Natural killer cell treated with Interleukin-12 subunit alpha and Interleukin-12 subunit beta and Interleukin-15 and Interleukin-18, amount 100 ng/mL, for 72 hours (primary cell): ENCODE data around the gene KBTBD2. TPM values are rescaled to one million over a fixed set of nuclear protein-coding genes. Genes with fewer than 3 reads are reported as not detected.
"Not testable (repeated sequence)": the region's sequence is repeated elsewhere in the genome, so short reads cannot be mapped to it uniquely, and the experiment has no call there.

Source experiments
- ATAC-seq, 2 donors: fragments of 150-1000 bp; cut with Tn5 transposase in 1 of 2; sonication (Bioruptor Pico), chemical (Tn5 transposase) in 1 of 2; 2 replicates each; pipeline ENCODE4 v1.10.0; 2021
- DNase-seq: peaks from one replicate; pipeline ENCODE4 v3.0.0; 2022; ENCODE audit warnings: low spot score
- H3K27ac Mint-ChIP-seq, 2 donors: 1 replicate in 1 of 2; 2 replicates in 1 of 2; pipeline ENCODE4 v1.8.0; 2022; ENCODE audit warnings: mixed read lengths in 2 of 2, mild to moderate bottlenecking in 1 of 2, moderate library complexity in 1 of 2
- H3K27me3 Mint-ChIP-seq, 2 donors: 1 replicate in 1 of 2; 2 replicates in 1 of 2; pipeline ENCODE4 v1.8.0; 2022; ENCODE audit warnings: mixed read lengths in 2 of 2
- H3K36me3 Mint-ChIP-seq: one replicate; pipeline ENCODE4 v1.8.0; 2022; ENCODE audit warnings: mixed read lengths
- H3K4me1 Mint-ChIP-seq, 2 donors: 1 replicate in 1 of 2; 2 replicates in 1 of 2; pipeline ENCODE4 v1.8.0; 2022; ENCODE audit warnings: low read depth in 2 of 2, mixed read lengths in 2 of 2, mild to moderate bottlenecking in 1 of 2
- H3K4me3 Mint-ChIP-seq: one replicate; pipeline ENCODE4 v1.8.0; 2022; ENCODE audit warnings: mixed read lengths
- H3K9me3 Mint-ChIP-seq: 2 replicates; pipeline ENCODE4 v1.8.0; 2022; ENCODE audit warnings: mixed read lengths
- total RNA-seq, 2 donors: library from RNA; stranded (reverse); gene quantifications; one replicate each; pipeline ENCODE4 v1.2.3, GENCODE V29; 2022

The KBTBD2 gene
- total RNA-seq: 10 to 100 TPM; 36.3 to 38.8 TPM

DNA sequence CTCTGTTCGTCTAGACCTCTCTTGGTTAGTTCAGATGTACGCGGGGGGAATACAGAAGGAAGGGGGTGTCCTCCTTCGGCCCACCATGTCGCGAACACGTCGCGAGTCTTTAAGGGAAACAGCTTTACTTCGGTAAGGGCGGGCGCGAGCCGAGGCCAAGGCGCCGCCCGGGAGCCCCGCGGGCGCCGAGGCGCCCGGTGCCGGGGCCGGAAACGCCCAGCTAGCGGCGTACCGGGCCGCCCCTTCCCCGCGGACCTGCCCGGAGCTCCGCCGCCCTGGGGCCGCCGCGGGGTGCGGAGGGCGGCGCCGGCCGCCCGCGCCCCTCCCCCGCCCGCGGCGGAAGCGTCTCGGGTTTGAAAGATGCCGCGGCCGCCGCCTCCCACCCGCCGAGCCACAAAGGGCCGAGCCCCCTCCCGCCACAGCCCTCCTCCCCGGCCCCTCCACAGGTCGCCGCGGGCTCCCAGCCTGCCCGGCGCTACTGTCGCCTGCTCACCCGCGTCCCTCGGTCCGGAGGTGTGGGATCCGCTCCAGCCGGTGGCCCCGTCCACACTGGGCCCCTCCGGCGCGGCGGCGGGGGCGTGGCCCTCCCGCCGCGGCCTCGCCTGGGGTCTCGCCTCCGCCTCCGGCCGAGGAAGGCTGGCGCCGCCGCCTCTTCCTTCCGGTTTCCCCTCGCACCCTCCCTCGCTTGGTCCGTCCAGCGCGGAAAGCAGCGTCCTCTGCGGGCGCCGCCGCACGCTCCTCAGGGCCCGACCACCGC, at the start of gene KBTBD2:
KBTBD2 (minus strand) TSS at position 718 of the 757 bp plus-strand sequence. CDS start 12,156 bp downstream, outside the sequence.
- Mint-ChIP-seq H3K36me3 (peaks cover 12% of the 10 kb centered on the region), H3K4me1 (peaks cover 45 to 52% of the 10 kb centered on the region in 2 donors), H3K9me3 (no peaks in the 10 kb centered on the region), H3K27me3 (no peaks in the 10 kb centered on the region), H3K27ac (peak within 1 kb of the TSS; percentile 90 to 94), H3K4me3 (peak within 1 kb of the TSS; percentile 94)
- ATAC-seq: peak; percentile 84 to 89
- DNase-seq: peak; percentile 94

- peak overlapping the region; percentile 100 for H3K4me3 Mint-ChIP-seq
- H3K36me3 Mint-ChIP-seq: no peaks in the 10 kb centered on the region
- H3K27ac Mint-ChIP-seq: peak overlapping the region in 1 of 2 donors; percentile 84
- peaks cover 16% of the 10 kb centered on the region in 2 donors for H3K4me1 Mint-ChIP-seq
- ATAC-seq (no peak), DNase-seq (no peak)
- peaks cover 0 to 7% of the 10 kb centered on the region in 2 donors for H3K27me3 Mint-ChIP-seq
- no peaks in the 10 kb centered on the region for H3K9me3 Mint-ChIP-seq
Observed at GRCh38 chr7:32941181-32941580, 49.6 kb upstream of the KBTBD2 start.

DNA sequence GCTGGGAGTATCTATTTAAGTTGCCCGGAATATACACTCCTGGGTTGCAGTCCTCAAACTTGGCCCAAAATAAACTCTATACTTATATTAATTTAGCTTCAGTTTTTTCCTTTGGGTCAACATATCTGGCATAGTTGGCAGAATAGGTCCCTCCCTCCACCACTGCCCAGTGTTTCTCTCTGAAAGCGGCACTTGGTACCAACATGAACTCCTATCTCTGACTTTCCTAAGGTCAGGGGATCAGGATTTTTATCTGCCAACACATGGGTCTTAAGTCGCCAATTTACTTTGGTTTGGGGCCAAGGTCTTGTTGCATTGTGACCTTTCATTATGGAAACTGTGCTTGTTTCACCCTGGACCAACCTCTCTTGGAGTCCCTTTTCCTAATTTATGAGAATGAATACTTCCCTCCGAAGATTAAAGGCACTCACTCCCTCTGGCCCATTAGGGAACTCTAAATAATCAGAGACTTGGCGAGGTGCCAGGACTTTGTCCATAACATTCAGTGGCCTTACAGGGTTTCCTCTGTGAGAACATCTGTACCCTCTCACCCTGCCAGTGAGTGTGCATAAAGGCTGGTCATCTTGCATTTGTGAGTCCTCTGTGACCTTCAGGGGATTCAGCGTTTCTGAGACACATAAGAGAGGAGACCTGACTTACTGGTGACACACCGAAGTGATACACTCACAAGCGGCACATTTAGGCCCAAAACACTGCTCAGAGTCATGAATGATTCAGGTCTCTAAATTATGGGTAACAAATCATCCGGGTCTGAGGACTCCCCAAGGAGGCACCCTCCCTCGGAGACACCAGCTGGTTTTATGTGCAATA, 46.0 kb upstream of the KBTBD2 start:
- no peak overlapping the region for H3K4me3 Mint-ChIP-seq
- H3K27ac Mint-ChIP-seq: no peak overlapping the region
- peaks cover 16 to 18% of the 10 kb centered on the region in 2 donors for H3K4me1 Mint-ChIP-seq
- no peaks in the 10 kb centered on the region for H3K9me3 Mint-ChIP-seq
- H3K36me3 Mint-ChIP-seq: no peaks in the 10 kb centered on the region
- DNase-seq (no peak), ATAC-seq (no peak)
- H3K27me3 Mint-ChIP-seq: no peaks in the 10 kb centered on the region

- Mint-ChIP-seq H3K9me3 (no peaks in the 10 kb centered on the region), H3K36me3 (no peaks in the 10 kb centered on the region), H3K4me1 (peaks cover 8 to 12% of the 10 kb centered on the region in 2 donors), H3K4me3 (no peak overlapping the region), H3K27ac (no peak overlapping the region), H3K27me3 (no peaks in the 10 kb centered on the region)
- ATAC-seq (no peak), DNase-seq (no peak)
Observed at GRCh38 chr7:32936689-32937088, 45.1 kb upstream of the KBTBD2 start.

GRCh38 chr7:32935558-32935957, 44.0 kb upstream of the KBTBD2 start:
- Mint-ChIP-seq H3K9me3 (no peaks in the 10 kb centered on the region), H3K4me1 (peaks cover 5 to 8% of the 10 kb centered on the region in 2 donors)
- no peak for ATAC-seq

GRCh38 chr7:32930378-32930777, 38.8 kb upstream of the KBTBD2 start:
- Mint-ChIP-seq H3K27ac (no peak overlapping the region), H3K4me3 (no peak overlapping the region), H3K4me1 (no peaks in the 10 kb centered on the region), H3K36me3 (peaks cover 7% of the 10 kb centered on the region), H3K9me3 (no peaks in the 10 kb centered on the region), H3K27me3 (no peaks in the 10 kb centered on the region)
- DNase-seq (no peak), ATAC-seq (no peak)

More at GRCh38 chr7:32935558-32935957, 44.0 kb upstream of the KBTBD2 start:
- Mint-ChIP-seq H3K27me3 (no peaks in the 10 kb centered on the region), H3K4me3 (no peak overlapping the region), H3K36me3 (no peaks in the 10 kb centered on the region), H3K27ac (no peak overlapping the region)
- no peak for DNase-seq

- H3K27me3 Mint-ChIP-seq: no peaks in the 10 kb centered on the region
- no peaks in the 10 kb centered on the region for H3K9me3 Mint-ChIP-seq
- H3K36me3 Mint-ChIP-seq: peaks cover 7% of the 10 kb centered on the region
- DNase-seq: no peak
- H3K4me3 Mint-ChIP-seq: no peak overlapping the region
- no peak overlapping the region for H3K27ac Mint-ChIP-seq
- H3K4me1 Mint-ChIP-seq: no peaks in the 10 kb centered on the region
- ATAC-seq: no peak
Observed at GRCh38 chr7:32929430-32930143, 38.0 kb upstream of the KBTBD2 start.

GRCh38 chr7:32928785-32929298, 37.3 kb upstream of the KBTBD2 start:
- H3K27me3 Mint-ChIP-seq: no peaks in the 10 kb centered on the region

GRCh38 chr7:32921896-32922295, 30.3 kb upstream of the KBTBD2 start:
- no peaks in the 10 kb centered on the region for H3K9me3 Mint-ChIP-seq
- no peak overlapping the region for H3K27ac Mint-ChIP-seq
- no peak overlapping the region for H3K4me3 Mint-ChIP-seq
- peaks cover 12% of the 10 kb centered on the region for H3K36me3 Mint-ChIP-seq
- DNase-seq (no peak), ATAC-seq (no peak)
- H3K27me3 Mint-ChIP-seq: no peaks in the 10 kb centered on the region
- H3K4me1 Mint-ChIP-seq: peaks cover 0 to 3% of the 10 kb centered on the region in 2 donors

More at GRCh38 chr7:32928785-32929298, 37.3 kb upstream of the KBTBD2 start:
- no peaks in the 10 kb centered on the region for H3K4me1 Mint-ChIP-seq
- H3K4me3 Mint-ChIP-seq: no peak overlapping the region
- no peak for ATAC-seq
- H3K27ac Mint-ChIP-seq: no peak overlapping the region
- H3K9me3 Mint-ChIP-seq: no peaks in the 10 kb centered on the region
- H3K36me3 Mint-ChIP-seq: peaks cover 7% of the 10 kb centered on the region
- no peak for DNase-seq

DNA sequence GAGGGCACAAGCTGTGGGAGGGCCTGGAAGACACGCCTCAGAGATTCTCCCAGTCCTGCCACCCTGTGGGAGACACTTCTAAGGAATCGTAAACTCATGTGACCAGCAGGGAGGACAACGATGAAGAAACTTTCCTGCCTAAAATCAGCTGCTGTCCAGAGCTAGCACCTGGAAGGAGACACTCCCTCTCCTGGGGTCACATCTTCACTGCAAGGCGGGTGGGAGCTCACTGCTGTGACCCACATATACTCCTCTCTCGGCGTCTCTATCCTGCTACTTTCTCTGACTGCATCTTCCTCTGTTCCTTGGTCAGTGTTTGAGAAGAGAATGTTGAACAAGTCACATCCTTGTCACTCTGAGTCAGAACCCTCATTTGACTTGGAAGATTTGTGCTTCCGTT, 25.4 kb upstream of the KBTBD2 start:
- not testable (repeated sequence) for H3K27me3 Mint-ChIP-seq, H3K4me3 Mint-ChIP-seq, H3K27ac Mint-ChIP-seq, DNase-seq, H3K9me3 Mint-ChIP-seq, ATAC-seq
- peaks cover 14% of the 10 kb centered on the region for H3K36me3 Mint-ChIP-seq
- peaks cover 17 to 18% of the 10 kb centered on the region in 2 donors for H3K4me1 Mint-ChIP-seq

DNA sequence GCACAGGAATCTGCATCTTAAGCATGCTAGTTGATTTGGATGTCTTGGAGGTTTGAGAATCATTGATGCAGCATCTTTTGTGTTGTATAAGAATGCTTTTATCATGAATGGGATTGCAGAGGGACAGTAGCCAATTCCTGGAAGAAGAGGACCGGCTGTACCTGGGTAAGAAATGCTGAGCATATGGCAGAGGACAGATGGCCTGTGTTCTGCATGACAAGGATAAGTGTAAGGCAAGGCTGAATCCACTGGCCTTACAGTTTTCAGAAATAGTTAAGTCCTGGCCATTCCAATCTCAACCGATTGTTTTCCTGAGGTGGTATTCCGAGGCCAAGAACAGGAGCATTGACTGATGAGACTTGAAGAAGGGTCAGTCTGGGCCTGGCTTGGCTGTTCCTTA, 24.4 kb upstream of the KBTBD2 start:
- no peak overlapping the region for H3K4me3 Mint-ChIP-seq
- no peaks in the 10 kb centered on the region for H3K9me3 Mint-ChIP-seq
- H3K4me1 Mint-ChIP-seq: peaks cover 16 to 18% of the 10 kb centered on the region in 2 donors
- H3K27ac Mint-ChIP-seq: peak overlapping the region in 1 of 2 donors; percentile 46
- no peaks in the 10 kb centered on the region for H3K27me3 Mint-ChIP-seq
- DNase-seq (no peak), ATAC-seq (no peak)
- H3K36me3 Mint-ChIP-seq: peaks cover 14% of the 10 kb centered on the region

DNA sequence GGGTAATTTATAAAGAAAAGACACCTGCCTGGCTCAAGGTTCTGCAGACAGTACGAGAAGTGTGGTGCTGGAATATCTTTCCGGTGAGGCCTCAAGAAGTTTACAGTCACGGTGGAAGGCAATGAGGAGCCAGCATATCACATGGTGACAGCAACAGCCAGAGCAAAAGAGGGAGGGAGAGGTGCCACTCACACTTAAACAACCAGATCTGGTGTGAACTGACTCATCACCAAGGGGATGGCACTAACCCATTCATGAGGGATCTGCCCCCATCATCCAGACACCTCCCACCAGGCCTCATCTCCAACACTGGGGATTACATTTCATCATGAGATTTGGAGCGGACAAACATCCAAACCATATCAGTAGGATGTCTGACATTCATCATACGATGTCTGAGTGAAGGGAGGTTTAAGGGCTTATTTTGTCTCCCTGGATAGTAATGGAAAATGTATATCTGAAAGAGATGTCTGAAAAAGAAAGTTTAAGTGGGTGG, 23.5 kb upstream of the KBTBD2 start:
- H3K4me1 Mint-ChIP-seq: peaks cover 16 to 18% of the 10 kb centered on the region in 2 donors
- no peak overlapping the region for H3K4me3 Mint-ChIP-seq
- H3K36me3 Mint-ChIP-seq: peaks cover 14% of the 10 kb centered on the region
- H3K9me3 Mint-ChIP-seq: no peaks in the 10 kb centered on the region
- peak; percentile 84 to 90 for ATAC-seq
- no peak for DNase-seq
- peak overlapping the region in 1 of 2 donors; percentile 46 for H3K27ac Mint-ChIP-seq
- H3K27me3 Mint-ChIP-seq: no peaks in the 10 kb centered on the region

DNA sequence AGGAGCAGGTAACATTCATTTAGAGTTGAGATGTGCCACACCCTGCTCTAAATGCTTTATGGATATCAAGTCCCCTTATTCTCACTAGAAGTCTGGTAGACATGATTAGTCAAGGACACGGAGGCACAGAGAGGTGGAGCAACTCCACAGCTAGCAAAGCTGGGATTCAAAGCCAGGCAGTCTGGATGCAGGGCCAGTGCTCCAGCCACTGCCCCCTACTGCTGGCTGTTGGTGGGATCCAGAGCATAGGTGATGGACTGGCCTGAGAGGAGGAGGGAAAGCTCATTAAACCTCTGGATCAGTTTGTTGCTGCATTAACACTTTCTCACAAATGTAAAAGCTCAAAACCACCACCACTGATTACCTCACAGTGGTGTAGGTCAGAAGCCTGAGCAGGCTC, 22.6 kb upstream of the KBTBD2 start:
- Mint-ChIP-seq H3K36me3 (peaks cover 14% of the 10 kb centered on the region), H3K4me3 (no peak overlapping the region), H3K27ac (peak overlapping the region in 1 of 2 donors; percentile 52), H3K4me1 (peaks cover 16 to 18% of the 10 kb centered on the region in 2 donors), H3K9me3 (no peaks in the 10 kb centered on the region), H3K27me3 (no peaks in the 10 kb centered on the region)
- ATAC-seq: no peak
- no peak for DNase-seq
